GM21367 (cell line): ENCODE results near the gene TPRG1L.
"Not testable (repeated sequence)": the region's sequence is repeated elsewhere in the genome, so short reads cannot be mapped to it uniquely, and the experiment has no call there.

Experiments used
- ATAC-seq: cut with Tn5 transposase; IDR thresholded peaks from one replicate; pipeline ENCODE4 v1.9.1; 2021; ENCODE audit not compliant: unreplicated experiment

The TPRG1L gene

DNA sequence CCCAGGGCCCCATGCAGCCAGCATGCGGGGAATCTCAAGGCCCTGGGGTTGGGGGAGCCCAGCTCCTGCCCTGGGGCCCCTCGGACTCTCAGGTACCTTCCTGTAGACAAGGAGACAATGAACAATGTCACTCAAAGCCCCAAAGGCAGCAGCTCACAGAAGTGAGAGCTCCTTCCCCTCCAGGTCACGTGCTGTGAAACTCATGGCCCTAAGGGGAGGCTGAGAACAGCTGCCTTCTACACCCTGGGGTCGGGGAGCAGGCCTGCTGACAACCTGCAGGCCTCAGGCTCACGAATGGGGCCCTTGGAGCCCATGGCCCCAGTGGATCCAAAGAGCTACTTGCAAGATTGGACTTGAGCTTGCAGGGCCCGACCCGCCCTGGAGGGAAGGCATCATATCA, 16.7 kb upstream of the TPRG1L start:
- no peak for ATAC-seq

DNA sequence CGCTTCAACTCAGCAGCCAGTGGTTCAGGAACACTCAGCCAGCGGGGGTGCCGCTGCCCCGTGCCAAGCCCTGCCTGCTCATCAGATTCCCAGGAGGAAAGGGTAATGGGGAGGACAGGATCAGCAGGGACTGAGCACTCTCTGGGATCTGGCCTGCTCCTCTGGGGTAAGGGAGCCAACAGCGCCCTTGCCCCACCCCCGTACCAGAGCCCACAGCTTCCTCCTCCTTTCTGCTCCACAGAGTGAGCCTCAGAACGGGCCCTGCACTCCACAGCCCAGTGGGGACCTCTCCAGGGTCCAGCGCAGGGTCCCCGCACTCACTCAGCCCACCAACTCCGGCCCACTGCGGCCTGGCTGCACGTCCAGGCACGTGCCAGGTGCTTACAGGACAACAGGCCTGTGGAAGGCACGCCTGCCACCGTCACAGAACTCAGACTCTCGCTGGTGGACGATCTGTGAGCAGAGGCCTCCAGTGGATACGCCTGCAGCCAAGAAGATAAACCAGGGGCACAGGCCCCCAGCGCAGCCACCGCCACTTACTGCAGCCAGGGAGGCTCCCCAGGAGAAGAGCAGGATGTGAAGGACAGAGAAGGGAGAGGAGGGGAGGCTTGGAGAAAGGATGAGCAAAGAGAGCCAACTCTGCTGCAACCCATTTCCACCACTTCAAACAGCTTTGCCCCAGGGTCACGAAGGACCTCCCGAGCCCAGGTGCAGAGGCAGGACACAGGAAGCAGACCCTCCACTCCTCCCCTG, 15.6 kb upstream of the TPRG1L start:
- ATAC-seq, result no peak

DNA sequence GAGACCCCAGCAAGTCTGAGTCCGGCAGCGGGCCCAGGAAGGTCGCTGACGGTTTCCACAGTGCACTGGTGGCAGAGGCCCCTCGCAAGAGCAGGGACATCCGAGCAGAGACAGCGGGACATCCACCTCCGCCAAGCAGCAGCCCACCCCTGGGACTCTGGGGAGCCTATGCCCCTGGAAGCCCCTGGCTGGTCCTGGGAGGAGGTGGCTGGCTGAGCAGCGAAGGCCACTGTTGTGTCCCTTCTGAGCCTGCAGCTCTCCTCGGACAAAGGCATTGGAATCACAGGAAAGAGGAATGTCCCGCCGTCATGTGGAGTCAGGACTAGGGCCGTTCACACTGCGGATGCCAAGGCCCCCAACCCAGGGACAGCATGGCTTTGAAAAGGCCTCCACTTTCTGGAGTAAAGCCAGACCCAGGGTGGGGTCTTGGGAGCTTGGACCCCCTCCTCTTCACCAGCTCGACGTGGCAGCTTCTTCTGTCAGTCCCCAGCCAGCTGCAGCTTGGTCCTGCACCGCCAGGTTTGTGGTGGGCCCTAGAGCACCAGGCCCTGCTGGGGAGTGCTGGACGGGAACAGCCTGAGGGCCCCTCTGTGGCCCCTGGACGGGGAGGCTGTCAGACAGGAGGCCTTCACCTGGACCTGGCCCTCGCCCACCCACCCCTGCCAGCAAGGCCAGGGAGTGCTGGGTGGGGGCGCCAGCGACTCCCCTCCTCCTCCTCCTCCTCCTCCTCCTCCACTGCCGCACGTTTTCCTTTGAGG, 14.9 kb upstream of the TPRG1L start:
- ATAC-seq, result no peak

DNA sequence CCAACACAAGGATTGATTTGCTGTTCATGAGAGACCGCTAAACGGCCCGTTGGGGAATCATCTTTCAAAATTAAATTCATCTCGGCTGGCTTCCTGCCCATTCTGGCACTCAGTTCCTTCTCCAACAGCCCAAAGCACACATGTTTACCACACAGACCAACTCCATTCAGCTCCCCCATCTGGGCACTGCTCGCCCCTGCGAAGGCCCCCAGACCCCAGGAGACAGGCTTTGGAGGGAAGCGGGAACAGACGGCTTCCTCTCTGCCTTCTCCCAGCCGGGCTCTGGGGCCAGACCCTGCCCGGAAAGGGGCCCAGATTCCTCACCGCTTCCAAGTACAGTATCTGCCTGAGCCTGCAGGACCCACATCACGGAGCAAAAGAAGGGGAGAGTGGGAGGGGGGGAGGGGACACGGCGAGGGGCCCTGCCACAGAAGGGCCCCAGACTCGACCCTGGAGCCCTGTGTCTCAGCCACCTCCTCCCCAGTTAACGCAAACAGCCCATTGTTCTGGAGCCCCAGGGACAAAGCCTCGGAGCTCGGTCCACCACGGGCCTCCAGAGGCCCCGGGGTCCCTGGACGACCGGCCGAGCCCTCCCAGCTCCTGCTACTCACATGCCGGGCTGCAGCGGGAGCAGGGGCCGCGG, 14.2 kb upstream of the TPRG1L start:
- no peak for ATAC-seq

DNA sequence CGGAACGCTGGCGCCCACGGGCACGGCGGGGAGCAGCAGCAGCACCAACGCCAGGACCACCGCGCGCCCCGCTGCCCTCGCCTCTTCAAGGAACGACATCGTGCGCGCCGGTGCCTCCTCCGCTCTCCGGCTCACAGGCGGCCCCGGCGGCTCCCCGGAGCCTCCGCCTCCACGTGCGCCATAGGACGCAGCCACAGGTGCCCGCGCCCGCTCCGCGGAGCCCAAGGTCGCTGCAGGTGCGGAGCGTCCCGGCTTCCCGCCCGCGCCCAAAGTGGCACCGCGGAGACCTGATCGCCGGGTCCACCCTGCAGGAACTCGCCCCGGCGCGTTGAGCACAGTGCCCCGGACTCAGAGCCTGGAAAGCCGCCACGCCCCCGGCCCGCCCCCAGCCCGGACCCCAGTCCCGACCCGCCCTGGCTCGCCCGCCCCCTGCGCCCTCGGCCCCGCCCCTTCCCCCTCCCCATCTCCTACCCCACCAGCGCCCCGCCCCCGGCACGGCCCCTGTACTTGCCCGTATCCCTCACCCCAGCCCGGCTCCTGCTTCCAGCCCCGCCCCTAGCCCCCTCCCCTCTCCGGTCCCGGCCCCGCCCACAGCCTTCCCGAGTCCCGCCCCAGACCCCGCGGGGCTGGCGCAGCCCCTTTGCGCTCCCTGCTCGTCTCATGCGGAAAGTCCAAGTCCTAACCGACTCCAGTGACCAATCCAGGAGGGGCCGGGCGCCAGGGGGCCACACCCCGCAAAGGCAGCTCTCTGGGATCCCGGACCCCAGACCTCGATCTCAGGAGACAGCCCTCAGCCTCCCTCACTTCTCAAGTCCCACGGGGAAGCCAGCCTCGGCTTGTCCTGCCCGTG, 13.4 kb upstream of the TPRG1L start, which contains the start of gene MEGF6:
TSS of gene MEGF6 (minus strand) at position 339 of the 850 bp plus-strand sequence. CDS start at position 99, 240 bp downstream.
- ATAC-seq, result no peak

DNA sequence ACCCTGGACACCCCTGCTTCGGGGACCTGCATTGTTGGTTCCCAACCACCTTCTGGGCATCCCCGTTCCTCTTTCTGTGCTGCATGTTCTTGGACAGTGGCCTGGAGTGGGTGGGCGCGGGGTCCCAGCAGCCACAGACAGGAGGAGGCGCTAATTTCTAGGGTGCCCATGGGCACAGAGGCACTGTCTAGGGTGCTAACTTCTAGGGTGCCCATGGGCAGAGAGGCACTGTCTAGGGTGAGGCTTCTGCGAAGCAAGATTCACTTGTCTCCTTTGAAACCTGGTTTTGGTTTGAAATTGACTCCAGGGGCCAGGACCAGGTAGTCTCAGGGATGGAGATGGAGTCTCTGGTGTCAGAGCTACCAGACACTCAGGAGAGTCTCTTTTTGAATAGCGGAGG, 12.7 kb upstream of the TPRG1L start:
- no peak for ATAC-seq

DNA sequence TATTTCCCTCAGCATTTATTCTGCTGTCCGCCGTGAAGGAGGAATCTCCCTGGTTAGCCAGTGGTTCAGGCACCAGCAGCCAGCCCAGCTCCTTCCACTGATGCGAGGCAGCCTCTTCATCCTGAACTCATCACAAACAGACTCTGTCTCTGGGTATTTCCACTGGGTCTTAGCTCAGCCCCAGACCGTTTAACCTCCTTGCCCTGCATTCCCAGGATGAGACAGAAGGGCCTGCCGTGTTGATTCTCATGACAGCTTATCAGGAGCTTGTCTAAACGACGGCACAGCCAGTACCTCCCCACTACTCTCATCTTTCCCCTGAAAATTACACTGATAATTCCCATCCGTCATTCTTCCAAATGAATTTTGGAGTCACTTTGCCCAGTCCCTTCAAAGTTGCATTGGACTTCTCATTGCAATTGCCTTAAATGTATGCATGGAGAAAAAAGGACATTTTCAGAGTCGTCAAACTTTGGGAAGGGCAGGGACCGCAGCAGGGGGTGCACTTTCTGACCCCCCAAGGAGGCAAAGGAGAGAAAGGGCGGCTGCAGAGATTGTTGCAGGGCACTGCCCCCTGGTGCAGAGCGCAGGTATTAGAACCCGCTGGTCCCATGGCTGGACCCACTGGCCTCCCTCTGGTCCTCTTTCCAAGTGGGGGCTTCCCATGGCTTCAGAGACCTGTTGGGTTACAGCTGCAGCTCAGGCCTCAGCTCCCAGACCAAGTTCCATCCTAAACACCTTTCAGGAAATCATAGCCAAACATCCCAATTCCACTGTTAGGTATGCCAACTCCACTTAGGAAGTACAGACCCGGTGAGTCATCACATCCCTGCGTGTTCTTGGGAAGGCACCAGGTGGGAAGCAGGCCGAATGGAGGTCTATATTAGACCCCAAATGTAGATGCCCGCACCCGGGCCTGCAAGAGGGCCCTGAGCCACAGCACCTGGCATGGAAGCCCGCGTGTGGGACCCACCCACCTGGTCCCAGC, 9.8 kb upstream of the TPRG1L start:
- ATAC-seq, result no peak

DNA sequence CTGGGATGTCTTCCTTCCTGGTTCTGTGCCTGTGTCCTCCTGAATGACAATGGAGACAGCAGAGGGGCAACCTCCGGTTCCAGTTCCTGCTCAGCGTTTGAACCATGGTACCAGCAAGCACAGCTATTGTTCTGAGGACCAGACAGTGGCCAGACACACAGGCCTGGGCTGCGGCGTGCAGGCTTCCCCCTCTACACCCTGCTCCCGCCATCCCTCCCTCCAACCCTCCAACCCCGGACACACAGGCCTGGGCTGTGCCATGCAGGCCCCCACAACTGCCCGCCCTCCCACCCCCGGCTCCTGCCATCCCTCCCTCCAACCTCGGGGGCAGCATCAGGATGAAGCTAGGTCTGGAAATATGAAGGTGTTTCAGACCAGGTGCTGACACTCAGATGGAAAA, 8.0 kb upstream of the TPRG1L start:
- ATAC-seq, result no peak

DNA sequence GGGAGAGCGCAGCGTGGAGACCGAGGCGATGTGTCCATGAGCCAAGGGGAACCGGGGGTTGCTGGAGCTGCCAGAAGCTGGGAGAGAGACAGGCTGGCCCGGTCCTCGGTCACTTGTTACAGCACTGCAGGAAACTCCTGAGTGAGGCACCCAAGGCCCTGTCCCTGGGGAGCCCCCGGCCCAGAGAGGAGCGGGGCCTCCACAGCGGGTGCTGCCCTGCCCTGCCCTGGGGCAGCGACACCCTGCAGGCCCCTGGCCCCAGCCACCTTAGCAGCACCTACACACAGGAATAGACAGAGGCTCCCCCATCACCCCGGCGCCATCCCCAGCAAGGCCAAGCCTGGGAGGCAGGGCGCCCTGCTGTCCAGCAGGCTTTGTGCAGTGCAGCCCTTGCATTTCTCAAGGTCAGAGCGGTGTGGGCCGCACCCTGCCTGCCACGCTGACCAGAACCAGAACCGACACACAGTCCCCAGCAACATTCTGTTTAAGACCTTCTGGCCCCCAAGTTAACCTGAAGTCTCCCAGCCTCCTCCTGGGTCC, 6.9 kb upstream of the TPRG1L start:
- ATAC-seq, result no peak

DNA sequence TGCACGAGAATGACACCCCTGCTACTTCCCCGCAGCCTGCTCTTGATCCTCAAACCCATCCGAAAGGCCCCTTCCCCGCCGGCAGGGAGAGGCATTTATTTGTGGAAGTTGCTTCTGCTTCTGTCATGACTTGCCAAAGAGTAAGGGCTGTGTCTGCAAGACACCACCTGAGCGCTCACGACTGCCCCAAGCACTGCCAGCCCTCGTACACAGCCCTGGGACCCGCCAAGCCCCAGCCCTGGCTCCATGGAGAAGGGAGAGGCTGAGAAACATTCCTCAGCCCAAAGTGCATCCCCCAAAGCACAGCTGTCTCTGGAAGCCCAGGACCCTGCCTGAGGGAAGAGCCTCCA, 6.3 kb upstream of the TPRG1L start:
- ATAC-seq, result no peak

DNA sequence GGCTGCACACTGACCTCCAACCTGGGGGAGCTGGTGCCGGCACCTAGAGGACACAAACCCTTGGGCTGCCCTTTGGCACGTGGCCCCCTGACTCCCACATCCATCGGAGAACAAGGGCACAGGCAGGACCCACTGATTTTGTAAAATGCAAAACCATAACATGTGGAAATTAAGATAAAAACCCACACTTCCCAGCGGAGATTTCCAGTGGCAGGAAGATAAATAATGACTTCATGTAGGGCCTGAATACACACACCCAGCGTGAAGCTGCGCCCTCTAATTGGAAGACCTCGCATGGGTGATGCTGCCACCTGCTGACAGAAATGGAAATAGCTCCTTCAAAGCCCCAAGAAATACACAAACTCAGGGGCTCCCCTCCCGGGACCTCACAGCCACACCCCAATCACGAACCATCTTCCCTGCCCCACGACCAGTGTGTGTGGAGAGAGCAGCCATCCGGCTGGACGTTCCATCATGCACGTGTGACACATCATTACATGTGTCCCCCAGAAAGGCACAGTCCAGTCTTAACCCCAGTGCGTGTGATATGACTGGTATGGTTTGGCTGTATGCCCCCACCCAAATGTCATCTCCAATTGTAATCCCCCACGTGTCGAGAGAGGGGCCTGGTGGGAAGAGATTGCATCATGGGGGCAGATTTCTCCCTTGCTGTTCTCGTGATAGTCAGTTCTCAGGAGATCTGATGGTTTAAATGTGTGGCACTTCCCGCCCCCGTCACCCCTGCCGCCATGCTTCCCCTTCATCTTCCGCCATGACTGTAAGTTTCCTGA, 5.7 kb upstream of the TPRG1L start:
- ATAC-seq, result peak; percentile 54

DNA sequence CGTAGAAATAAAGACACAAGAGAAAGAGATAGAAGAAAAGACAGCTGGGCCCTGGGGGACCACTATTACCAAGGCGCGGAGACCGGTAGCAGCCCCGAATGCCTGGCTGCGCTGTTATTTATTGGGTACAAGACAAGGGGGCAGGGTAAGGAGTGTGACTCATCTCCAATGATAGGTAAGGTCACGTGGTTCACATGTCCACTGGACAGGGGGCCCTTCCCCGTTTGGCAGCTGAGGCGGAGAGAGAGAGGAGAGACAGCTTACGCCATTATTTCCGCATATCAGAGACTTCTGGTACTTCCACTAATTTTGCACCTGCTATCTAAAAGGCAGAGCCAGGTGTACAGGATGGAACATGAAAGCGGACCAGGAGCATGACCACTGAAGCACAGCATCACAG, 4.1 kb upstream of the TPRG1L start:
- no peak for ATAC-seq

DNA sequence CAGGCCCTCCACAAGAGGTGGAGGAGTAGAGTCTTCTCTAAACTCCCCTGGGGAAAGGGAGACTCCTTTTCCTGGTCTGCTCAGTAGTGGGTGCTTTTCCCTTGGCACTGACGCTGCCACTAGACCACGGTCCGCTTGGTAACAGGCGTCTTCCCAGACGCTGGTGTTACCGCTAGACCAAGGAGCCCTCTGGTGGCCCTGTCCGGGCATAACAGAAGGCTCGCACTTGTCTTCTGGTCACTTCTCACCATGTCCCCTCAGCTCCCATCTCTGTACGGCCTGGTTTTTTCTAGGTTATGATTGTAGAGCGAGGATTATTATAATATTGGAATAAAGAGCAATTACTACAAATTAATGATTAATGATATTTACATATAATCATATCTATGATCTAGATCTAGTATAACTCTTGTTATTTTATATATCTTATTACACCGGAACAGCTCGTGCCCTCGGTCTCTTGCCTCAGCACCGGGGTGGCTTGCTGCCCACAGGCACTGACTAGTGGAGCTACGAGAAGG, 3.6 kb upstream of the TPRG1L start:
- ATAC-seq, result not testable (repeated sequence)

DNA sequence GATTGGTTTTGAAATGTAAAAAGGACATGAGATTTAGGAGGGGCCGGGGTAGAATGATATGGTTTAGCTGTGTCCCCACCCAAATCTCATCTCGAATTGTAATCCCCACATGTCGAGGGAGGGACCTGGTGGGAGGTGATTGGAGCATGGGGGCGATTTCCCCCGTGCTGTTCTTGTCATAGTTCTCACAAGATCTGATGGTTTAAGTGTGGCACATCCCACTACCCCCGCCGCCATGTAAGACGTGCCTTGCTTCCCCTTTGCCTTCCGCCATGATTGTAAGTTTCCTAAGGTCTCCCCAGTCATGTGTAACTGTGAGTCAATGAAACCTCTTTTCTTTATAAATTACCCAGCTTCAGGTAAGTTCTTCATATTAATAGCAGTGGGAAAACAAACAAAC, 2.7 kb upstream of the TPRG1L start:
- ATAC-seq, result not testable (repeated sequence)

DNA sequence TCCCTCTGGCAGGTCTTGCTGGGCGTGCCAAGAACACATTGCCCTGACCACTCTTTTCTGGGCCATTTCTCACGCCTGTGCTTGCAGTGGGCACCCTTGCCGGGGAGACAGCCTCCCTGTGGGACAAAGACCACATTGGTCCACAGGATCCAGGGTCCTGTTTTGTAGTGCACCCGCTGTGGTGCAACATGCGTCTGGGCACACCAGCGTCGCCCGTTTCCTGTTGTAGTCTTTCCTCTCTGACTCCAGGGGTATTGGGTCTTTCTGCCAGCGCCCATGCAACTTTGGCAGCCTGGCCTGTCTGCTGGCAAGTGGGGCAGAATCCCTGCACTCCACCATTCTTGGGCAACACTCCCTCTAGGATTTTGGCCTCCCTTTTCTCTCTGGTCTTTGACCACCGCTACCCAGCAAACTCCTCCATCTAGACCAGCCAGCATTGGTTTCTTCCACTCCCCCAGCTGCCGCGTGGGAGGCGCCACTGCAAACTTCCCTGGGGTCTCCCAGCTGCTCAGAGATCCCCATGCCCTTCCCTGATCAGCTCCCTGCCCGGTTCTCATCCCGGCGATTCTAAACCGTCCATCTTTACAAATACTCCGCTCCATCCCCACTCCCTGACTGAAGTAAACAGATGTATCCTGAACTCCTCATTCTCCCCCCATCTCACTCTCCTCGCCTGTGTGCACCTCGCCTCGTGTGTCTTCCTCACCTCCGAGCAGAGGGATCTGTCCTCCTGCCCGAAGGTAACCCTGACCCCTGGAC, 1.2 kb upstream of the TPRG1L start:
- no peak for ATAC-seq

DNA sequence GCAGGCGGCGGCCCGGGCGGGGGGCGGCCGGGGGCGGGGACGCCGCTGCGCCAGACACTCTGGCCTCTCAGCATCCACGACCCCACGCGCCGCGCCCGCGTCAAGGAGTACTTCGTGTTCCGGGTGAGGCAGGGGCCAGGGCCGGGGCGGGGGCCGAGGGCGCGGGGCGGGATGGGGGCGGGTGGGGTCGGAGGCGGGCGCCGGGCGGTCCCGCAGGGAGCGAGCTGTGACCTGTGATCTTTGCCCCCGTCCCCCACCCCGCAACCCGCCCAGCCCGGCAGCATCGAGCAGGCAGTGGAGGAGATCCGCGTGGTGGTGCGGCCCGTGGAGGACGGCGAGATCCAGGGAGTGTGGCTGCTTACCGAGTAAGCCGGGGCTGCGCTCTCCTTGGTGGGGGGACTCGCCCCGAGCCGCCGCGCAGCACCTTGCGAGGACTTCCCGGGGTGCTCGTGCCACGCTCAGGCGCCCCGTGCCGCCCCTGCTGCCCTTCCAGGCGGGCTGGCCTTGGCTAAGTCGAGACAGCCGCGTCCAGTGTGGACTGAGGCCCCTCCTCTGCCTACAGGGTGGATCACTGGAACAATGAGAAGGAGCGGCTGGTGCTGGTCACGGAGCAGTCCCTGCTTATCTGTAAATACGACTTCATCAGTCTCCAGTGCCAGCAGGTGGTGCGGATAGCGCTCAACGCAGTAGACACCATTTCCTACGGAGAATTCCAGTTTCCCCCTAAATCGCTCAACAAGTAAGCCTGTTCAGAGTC, 514 bp downstream of the TPRG1L start:
- ATAC-seq, result peak; percentile 6

DNA sequence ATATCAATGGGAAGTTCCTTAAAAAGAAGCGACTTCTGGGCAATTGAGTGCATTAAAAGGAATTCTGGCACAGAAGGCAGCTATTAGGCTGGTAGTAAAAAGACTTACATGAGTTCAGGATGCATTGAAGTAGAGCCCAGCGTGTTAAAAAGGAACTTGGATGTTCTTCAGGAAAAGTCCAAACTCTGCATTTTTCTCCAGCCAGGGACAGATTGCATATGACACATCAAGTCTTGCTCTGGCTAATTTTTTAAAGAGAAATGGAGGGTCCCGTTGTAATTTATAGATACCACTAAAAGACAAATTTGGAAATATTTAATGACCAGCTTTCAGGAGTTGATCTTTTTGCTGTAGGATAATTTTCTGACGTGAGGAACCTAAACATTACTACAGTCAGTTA, 1.2 kb downstream of the TPRG1L start:
- no peak for ATAC-seq
